GM12892 (cell line): ENCODE measurements around the gene KPNA3. TPM values are rescaled to one million over a fixed set of nuclear protein-coding genes. Genes with fewer than 3 reads are reported as not detected.

Source experiments
- DNase-seq: peaks from one replicate; pipeline ENCODE4 v3.0.0; 2011; ENCODE audit not compliant: insufficient read length
- FAIRE-seq: peaks from 2 replicates; lab custom pipeline; 2011; peaks lifted over from hg19 to GRCh38; lab: Jason Lieb, UNC
- POLR2A ChIP-seq: IDR thresholded peaks from 2 replicates; pipeline ENCODE4 v1.6.1; 2011; ENCODE audit warnings: low read depth, low read length, control low read depth
- POLR2AphosphoS5 ChIP-seq: IDR thresholded peaks from 2 replicates; pipeline ENCODE4 v1.6.1; 2011; ENCODE audit warnings: low read depth, low read length, control low read depth
- TAF1 ChIP-seq: IDR thresholded peaks from 2 replicates; pipeline ENCODE4 v1.6.1; 2011; ENCODE audit warnings: low read depth, mild to moderate bottlenecking, control low read depth, low read length, borderline replicate concordance
- polyA plus RNA-seq: library from polyadenylated mRNA; unstranded; fragments of >200 nt; gene quantifications from one replicate; pipeline ENCODE4 v1.2.1, GENCODE V29; 2012; ENCODE audit warnings: missing spikeins, inconsistent platforms; ENCODE audit not compliant: missing spikeins

Gene KPNA3, protein sequence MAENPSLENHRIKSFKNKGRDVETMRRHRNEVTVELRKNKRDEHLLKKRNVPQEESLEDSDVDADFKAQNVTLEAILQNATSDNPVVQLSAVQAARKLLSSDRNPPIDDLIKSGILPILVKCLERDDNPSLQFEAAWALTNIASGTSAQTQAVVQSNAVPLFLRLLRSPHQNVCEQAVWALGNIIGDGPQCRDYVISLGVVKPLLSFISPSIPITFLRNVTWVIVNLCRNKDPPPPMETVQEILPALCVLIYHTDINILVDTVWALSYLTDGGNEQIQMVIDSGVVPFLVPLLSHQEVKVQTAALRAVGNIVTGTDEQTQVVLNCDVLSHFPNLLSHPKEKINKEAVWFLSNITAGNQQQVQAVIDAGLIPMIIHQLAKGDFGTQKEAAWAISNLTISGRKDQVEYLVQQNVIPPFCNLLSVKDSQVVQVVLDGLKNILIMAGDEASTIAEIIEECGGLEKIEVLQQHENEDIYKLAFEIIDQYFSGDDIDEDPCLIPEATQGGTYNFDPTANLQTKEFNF
- 32.4 TPM for polyA plus RNA-seq

DNA sequence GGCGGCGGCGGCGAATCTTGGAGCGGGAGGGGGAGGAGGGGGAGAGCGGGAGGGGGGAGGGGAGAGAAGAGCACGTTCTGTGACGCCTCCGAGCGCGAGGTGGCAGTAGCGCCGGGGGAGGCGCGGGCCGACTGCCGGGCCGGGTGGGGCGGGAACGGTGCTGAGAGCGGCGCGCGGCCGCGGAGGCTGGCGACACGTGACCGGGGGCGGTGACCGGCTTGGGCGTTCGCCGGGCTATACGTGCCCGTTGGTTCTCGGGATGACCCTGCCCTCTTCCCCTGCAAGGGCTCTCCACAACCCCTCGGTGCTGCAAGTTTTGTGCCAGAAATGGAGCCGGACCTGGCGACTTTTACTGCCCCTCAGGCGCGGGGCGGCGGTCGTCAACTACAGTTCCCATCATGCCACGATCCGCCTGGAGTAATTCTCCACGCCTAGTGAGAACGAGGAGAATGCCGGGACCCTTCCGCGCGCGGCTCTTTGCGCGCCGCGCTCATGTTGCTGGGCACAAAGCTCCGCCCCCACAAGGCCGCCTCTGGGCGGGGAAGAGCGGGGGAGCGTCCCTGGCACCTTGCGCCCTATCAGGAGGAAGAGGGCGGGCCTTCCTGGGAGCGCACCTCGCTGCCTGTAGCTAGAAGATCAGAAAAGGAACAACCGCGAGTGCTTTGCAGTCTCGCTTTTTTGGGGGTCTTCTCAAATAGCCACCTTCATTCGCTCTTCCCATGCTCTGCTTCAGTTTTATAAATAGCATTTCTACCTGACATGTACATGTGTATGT, at the start of gene KPNA3:
KPNA3 (minus strand) TSS at position 133 of the 775 bp plus-strand sequence. CDS start 176 bp downstream, outside the sequence.
- FAIRE-seq (peak; percentile 99), DNase-seq (peak; percentile 82)
- TF ChIP-seq POLR2AphosphoS5 = peak; percentile 62
- peak; percentile 45; the same call in 1 of the 2 replicates for TF ChIP-seq TAF1
- TF ChIP-seq POLR2A = peak; percentile 54

DNA sequence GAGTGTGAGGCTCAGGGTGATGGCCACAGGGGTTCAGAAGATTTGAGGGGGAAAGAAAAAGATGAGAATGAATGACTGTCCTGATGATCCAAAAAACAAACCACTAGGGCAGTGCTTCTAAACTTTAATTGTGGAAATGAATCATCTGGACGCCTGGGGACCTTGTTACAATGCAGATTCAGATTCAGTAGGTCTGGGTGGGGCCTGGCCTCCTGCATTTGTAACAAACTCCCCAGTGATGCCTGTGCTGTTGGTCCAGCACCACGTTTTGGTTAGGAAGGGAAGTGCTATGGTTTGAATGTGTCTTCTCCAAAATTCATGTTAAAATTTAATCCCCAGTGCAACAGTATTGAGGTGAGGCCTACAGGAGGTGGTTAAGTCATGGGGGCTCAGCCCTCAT, 49.5 kb upstream of the KPNA3 start:
- TF ChIP-seq POLR2A (no peak), TAF1 (no peak), POLR2AphosphoS5 (no peak)
- FAIRE-seq = no peak
- DNase-seq = no peak

DNA sequence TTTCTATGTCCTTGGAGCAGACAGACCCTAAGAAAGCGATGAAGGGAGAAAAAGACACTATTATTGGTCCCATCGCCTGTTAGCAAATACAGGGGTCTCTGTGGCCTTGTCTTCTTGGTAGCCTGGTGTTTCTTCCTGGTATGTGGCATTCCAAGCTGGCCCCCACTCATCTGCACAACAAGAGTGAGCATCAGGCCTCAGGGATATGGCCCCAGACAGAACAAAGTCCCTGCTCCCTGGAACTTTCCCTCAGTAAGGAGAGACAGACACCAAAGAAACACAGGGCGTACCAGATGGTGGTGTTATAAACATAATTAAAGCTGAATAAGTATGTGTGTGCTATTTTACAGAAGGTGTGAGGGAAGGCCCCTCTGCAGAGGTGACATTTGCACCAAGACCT, 48.2 kb upstream of the KPNA3 start:
- DNase-seq (no peak), FAIRE-seq (no peak)
- no peak for TF ChIP-seq POLR2A
- no peak for TF ChIP-seq TAF1
- TF ChIP-seq POLR2AphosphoS5 = no peak

DNA sequence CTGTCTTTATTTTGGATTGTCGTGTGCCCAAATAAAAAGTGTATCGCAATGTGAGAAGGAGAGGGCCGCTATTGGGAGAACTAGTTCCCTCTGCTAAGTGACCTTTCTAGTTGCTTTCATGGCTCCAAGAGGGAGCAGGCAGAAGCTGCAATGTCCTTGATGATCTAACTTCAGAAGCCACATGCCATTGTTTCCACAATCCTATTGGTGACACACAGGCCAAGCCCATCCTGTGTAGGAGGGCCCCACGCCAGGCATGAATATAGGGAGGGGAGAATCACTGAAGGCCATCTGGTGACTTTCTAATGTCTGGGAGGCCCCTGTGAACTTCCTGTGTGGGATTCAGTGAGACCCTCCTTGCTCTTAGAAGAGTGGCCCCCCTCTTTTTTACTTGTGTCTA, 47.8 kb upstream of the KPNA3 start:
- FAIRE-seq (no peak), DNase-seq (no peak)
- TF ChIP-seq TAF1 = no peak
- TF ChIP-seq POLR2A = no peak
- TF ChIP-seq POLR2AphosphoS5 = no peak

DNA sequence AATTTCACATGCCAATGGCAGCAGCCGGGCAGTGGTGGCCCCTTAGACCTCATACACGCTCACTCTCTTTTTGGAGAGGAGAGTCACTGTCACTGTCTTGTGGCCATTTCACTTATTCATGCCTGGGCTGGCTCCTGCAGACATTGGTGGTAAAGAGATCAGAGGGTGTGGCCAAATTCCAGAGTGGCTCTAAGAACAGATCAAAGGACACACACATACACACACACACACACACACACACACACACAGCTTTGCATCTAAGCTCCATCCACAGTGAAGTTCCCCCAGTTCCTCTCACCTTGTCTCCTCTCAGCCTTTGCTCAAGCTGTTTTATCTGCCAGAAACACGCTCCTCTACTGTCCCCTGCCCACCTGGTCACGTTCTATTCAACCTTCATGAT, 46.5 kb upstream of the KPNA3 start:
- no peak for FAIRE-seq
- no peak for TF ChIP-seq POLR2A
- no peak for TF ChIP-seq TAF1
- no peak for TF ChIP-seq POLR2AphosphoS5
- no peak for DNase-seq

DNA sequence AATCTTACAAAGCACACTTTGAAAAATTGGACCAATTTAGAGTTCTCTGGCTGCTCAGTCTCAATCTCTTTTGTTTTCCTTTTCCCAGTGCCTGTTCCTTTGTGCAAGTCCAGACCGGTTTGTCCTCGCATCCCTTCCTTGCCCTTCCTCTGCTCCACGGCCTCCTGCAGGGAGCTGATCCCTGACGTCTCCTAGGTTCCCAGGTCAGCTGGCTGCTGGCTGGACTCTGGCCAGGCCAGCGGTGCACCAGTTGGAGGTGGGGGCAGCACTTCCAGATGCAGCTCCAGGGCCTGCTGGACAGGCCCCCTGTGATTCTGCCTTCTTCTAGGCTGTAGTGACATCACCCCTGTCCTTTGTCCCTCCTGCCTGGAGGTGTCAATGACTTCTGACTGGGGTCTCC, 44.0 kb upstream of the KPNA3 start:
- DNase-seq (no peak), FAIRE-seq (no peak)
- no peak for TF ChIP-seq POLR2AphosphoS5
- TF ChIP-seq POLR2A = no peak
- TF ChIP-seq TAF1 = no peak

DNA sequence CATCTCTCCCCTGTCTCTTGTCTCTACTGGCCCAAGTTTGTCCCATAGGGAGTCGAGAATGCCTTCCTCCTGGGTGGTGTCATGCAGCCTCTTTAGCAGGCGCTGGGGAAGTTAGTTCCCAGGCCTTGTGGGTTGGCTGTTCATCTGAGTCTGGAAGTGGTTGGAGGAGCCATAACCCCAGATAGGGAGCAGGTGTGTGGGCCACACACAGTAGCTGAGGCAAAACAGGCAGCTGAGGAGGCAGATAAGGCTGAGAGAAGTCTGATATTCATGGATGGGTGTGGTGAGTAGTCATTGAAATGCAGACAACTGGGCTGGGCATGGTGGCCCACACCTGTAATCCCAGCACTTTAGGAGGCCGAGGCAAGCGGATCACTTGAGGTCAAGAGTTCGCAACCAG, 40.9 kb upstream of the KPNA3 start:
- DNase-seq (no peak), FAIRE-seq (no peak)
- TF ChIP-seq TAF1 (no peak), POLR2A (no peak), POLR2AphosphoS5 (no peak)

DNA sequence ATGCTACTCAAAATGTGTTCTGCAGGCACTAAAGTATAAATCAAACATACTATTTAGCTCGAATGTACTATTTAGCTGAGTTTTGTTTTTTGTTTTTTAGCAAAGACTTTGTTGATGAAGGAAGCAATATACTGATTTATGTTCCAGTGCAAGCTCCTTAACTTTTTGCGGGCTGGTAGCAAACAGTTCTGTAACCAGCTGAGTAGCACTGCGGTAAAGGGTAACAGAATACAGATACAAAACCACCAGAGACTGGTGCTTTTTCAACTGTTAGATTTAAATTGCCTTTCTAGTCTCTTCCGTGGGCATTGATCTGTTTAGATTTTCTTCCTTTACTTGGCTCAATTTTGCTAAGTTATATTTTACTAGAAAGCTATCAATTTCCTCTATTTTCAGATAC, 39.0 kb upstream of the KPNA3 start:
- no peak for TF ChIP-seq POLR2AphosphoS5
- TF ChIP-seq TAF1 = no peak
- TF ChIP-seq POLR2A = no peak
- FAIRE-seq = no peak

DNA sequence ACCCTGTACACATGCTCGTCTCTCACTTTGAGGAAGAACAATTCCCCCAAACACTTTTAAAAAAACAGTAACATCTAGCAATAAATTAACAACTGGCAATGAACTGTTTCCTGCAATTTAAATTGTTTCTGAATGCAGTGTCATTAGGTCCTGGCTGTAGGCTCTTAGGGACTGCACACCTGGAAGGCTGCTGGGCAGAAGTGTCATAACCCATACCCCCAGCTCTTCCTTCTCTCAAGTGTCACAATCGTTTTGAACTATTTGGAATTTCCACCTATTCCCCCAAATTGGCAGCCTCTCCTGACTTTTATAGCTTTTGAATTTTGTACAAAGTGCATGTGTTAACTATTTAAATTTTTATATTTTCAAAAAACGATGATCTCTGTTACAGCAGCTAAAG, 38.2 kb upstream of the KPNA3 start:
- DNase-seq (no peak), FAIRE-seq (no peak)
- TF ChIP-seq POLR2A (no peak), POLR2AphosphoS5 (no peak), TAF1 (no peak)

More for the DNA sequence above, 39.0 kb upstream of the KPNA3 start:
- DNase-seq = no peak

DNA sequence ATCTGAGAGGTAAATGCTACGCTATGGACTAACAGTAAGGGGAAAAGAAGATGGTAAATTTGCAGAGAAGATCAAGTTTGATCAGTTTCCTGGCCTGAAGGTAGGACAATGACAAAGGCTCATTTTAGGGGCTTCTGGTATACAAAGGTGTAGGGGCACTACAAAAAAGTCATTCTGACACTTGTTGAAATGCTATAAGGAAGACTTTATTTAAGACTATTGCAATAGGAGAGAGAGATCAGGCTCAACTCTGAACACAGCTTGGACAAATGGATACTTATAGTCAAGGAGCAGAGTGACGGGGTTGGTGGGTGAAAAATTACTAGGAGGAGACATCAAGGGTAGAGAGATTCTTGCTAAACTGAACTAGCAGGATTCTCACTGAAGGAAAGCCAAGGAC, 37.2 kb upstream of the KPNA3 start:
- no peak for FAIRE-seq
- DNase-seq = no peak
- no peak for TF ChIP-seq POLR2A
- TF ChIP-seq TAF1 = no peak
- TF ChIP-seq POLR2AphosphoS5 = no peak

DNA sequence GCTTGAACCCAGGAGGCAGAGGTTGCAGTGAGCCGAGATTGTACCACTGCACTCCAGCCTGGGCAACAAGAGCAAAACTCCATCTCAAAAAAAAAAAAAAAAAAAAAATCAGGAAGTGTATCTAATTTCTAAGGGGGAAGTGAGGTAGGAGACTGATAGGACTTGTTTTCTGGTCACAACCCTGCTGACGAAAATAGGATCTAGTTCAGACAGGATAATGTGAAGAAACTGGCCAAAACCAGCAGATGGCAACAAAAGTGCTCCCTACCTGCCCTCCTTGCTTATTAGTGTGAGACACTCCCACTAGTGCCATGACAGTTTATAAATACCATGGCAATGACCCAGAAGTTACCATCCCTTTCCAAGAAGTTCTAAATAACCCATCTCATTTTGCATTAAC, 36.0 kb upstream of the KPNA3 start:
- FAIRE-seq (no peak), DNase-seq (no peak)

More for the DNA sequence above, 36.0 kb upstream of the KPNA3 start:
- TF ChIP-seq POLR2A (no peak), TAF1 (no peak), POLR2AphosphoS5 (no peak)
